HG03354 (cell line): ENCODE measurements around the gene PML.
"Not testable (repeated sequence)": the region's sequence is repeated elsewhere in the genome, so short reads cannot be mapped to it uniquely, and the experiment has no call there.

Experiments
- ATAC-seq: cut with Tn5 transposase; IDR thresholded peaks from one replicate; pipeline ENCODE4 v1.9.1; 2021; ENCODE audit warnings: mild to moderate bottlenecking; ENCODE audit not compliant: unreplicated experiment, poor library complexity, severe bottlenecking

Gene PML

DNA sequence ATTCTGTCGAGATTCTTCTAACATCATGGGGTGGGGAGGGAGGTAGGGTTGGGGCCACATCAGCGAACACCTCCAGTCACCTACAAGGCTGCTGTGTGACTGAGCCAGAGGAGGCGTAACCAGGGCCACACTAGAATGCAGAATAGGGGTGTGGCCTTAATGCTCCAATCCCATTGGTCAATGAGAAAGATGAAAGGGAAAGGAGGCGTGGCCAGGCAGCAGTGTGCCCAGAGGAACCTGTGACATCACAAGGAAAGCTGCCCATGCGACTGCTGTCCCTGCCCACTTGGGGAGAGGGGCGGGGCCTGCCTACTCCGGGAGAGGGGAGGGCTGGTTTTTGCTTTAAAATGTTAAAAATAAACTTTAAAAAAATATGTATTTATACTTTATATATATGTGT is 87.9 kb downstream of the PML start, which contains the start of gene GOLGA6A:
GOLGA6A (minus strand) TSS at position 101 of the 400 bp plus-strand sequence; CDS start at position 60, 41 bp downstream.
- not testable (repeated sequence) for ATAC-seq

DNA sequence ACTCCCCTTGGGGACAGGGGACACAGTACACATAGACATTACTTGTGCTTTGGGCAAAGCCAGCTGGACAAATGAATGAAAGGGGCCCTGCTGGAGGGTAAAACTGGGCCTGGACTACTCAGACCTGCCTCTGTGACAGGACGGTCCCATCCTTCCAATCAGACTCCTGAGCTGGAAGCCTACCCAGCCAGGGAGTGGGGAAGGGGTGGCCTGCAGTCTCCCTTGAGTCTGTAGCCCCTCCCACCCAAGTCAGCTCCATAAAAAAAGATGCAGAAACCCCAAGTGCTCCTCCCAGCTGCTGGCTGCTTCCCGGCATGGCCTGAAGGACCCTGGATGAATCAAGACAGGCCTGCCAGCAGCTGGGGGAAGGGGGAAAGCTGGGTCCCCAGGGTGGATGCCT is 100.1 kb downstream of the PML start:
- ATAC-seq, result not testable (repeated sequence)

DNA sequence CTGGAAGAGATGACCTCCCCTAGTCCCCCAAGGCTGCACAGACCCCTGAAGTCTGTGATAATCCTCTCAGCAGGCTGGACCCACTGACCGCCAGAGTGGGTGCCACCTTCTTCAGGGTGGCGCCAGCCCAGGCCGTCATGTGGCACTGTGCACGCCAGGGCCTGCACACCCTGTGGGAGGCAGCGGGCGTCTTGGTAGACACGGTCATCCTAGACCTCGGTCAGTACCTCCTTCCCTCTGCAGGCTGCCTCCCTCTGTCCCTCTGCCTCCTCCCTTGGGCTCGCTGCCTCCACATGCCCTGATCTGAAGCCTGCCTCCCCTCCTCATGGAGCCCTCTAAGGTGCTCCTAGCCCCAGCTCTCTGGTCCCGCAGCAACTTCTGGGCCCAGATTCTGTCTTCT is 101.1 kb downstream of the PML start:
- ATAC-seq, result not testable (repeated sequence)

DNA sequence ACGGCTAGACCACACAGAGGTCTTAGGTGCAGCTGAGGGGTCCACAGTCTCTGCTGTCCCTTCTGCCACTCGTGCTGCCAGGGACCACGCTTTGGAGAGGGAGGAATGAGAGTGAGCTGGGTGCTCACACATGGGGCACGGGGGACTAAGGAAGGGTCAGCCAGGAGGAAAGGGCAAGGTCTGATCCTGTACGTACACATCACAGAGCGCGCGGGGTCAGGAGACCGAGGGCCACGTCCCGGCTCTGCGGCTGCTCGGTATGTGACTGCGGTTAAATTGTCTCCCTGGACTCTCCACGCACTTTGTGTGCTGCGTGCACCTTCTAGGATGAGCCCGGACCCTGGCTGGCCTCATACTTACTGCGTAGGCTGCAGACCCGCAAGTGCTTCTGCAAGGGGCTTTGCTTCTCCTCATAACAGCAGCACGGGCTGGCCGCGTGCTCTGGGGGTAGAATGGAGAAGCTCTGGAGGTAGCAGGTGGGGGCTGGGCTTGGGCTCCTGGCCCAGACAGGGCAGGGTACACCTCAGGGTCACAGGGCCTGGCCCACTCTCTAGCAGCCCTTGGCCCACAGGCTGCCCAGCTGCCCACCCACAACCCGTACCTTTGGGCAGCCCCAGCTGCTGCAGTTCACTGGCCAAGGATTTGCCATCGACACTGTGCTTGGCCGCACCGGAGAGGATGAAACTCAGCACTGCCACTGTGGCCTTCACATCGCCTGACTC is 102.4 kb downstream of the PML start:
- ATAC-seq, result not testable (repeated sequence)
